NB4 (cell line): ENCODE data around the gene RETREG1.
A peak's percentile ranks its signal among the peaks of the same experiment; 100 is the strongest.

Experiments
- DNase-seq: peaks from one replicate; pipeline ENCODE4 v3.0.0; 2010; ENCODE audit warnings: low read depth
- H3K4me3 ChIP-seq: one replicate; pipeline ENCODE4 v1.5.1; 2011; ENCODE audit warnings: mild to moderate bottlenecking, low read depth, low read length, moderate library complexity
- CTCF ChIP-seq: IDR thresholded peaks from one replicate; pipeline ENCODE4 v1.5.1; 2012; ENCODE audit warnings: low read depth, low read length
- MYC ChIP-seq: IDR thresholded peaks from 2 replicates; pipeline ENCODE4 v1.6.1; 2011; ENCODE audit warnings: low read depth, low read length
- POLR2A ChIP-seq: IDR thresholded peaks from 2 replicates; pipeline ENCODE4 v1.6.1; 2011; ENCODE audit warnings: mild to moderate bottlenecking; ENCODE audit not compliant: insufficient read length; ENCODE audit errors: extremely low read depth
- TF ChIP-seq, protein P1 (sequence below): IDR thresholded peaks from 2 replicates; pipeline ENCODE4 v1.6.1; 2011; ENCODE audit warnings: low read depth, low read length

The RETREG1 gene

GRCh38 chr5:16536818-16537217 lies 80.0 kb downstream of the RETREG1 start:
- TF ChIP-seq, protein P1, sequence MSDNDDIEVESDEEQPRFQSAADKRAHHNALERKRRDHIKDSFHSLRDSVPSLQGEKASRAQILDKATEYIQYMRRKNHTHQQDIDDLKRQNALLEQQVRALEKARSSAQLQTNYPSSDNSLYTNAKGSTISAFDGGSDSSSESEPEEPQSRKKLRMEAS = no peak
- TF ChIP-seq POLR2A (no peak), MYC (no peak), CTCF (no peak)
- DNase-seq = no peak

DNA sequence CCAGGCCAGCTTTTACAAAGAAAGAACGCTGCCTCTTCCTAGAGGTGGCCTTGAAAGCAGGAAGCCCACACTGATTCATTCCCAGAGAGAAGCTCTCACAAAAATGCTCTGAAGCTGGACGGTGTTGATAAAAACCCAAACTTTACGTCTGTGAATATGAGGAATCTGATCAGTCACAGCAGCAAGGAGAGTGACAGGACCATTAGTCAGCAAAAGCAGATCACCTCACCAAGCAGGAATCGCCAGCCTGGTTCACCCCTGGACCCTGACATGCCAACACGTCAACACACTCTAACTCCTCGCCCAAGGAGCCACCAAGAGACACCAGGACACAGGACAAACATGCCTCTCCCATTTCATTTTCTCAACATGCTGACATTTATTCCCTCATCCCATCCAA lies 80.6 kb downstream of the RETREG1 start:
- H3K4me3 ChIP-seq = no peak overlapping the region
- no peak for TF ChIP-seq CTCF
- no peak for TF ChIP-seq POLR2A
- no peak for TF ChIP-seq MYC
- TF ChIP-seq, protein P1 = no peak
- DNase-seq = no peak

More at GRCh38 chr5:16536818-16537217, 80.0 kb downstream of the RETREG1 start:
- no peak overlapping the region for H3K4me3 ChIP-seq

- no peak overlapping the region for H3K4me3 ChIP-seq
- no peak for TF ChIP-seq POLR2A
- no peak for TF ChIP-seq MYC
- TF ChIP-seq CTCF = no peak
- TF ChIP-seq, protein P1 = no peak
- no peak for DNase-seq
Measured at GRCh38 chr5:16534280-16534679, 82.5 kb downstream of the RETREG1 start.

DNA sequence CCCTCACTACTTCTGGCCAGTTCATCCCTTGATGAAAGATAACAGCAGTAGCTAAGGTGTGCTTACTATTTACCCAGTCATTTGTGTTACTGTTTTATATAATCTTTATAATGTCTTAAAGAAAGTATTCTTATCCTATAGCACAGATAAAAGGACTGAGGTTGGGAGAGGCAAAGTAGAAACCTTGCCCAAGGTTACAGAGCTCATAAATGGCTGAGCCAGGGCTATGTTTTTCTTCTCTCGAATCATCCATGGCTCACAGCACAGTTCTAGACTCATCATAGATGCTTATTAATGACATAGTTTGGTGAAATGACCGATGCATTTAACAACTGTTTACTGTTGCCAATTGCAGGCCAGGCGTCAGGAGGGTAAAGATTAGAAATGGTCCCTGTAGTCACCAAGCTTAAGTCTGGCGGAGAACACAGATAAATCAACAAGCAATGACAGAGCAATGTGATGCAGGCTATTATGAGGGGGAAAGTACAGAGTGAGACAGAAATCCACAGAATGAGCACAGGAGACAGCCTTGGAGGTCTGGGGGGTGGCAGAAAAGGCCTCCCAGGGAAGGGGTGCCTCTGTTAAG lies 85.6 kb downstream of the RETREG1 start:
- TF ChIP-seq, protein P1 = no peak
- no peak for TF ChIP-seq CTCF
- no peak for DNase-seq
- no peak overlapping the region for H3K4me3 ChIP-seq

DNA sequence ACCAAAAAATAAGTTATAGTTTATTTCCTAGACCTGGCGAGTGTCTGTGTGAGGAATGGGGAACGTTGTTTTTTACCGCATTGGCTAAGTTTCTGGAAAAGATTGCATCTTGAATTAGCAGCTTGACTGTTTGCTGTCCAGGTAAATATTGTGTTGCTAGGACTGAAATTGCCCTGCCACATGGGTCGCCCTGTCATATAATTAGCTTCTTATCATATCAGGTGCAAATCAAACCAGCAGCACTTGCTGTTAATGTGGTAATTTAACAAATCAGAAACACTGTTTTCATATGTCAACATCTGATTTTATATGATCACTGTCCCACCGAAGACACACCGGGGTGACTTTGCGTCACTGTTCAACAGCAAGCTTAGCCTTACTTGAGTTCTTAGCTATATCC lies 87.5 kb downstream of the RETREG1 start:
- no peak overlapping the region for H3K4me3 ChIP-seq
- TF ChIP-seq POLR2A = no peak
- DNase-seq = no peak

DNA sequence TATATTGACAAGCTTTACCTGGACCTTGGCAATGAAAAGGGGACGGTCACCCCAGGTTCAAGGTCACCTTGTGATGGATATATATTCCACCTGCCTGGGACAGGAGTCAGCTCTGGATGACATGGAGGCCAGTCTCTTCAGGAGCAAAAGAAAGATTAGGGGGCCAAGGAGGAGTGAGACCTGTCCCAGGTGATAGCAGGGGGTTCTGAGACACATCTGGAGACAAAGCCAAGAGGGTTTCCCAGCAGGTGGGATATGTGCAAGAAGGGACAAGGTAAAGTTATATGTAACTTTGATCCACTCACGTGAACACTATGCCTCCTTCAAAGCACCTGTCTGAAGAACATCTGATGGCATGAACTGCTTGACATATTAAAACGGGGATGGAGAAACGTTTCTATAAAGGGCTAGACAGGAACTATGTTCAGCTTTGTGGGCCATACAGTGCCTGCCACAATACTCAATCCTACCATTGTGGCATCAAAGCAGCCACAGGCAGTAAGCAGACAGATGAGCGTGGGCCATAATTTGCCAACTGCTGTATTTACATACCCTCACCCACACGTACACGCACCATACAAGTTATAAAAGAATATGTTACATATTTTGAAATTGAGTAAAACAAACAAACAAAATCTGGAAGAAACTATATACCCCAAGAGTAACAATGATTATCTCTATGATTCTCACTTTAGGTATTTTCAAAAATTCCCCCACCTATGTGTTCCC lies 88.3 kb downstream of the RETREG1 start:
- DNase-seq = peak; percentile 4
- no peak overlapping the region for H3K4me3 ChIP-seq
- no peak for TF ChIP-seq MYC
- TF ChIP-seq CTCF = no peak
- no peak for TF ChIP-seq POLR2A
- TF ChIP-seq, protein P1 = no peak
